NB4 (cell line): Measurements from ENCODE around the gene ST14.

Experiments used
- CTCF ChIP-seq: IDR thresholded peaks from one replicate; pipeline ENCODE4 v1.5.1; 2012; ENCODE audit warnings: low read depth, low read length
- MAX ChIP-seq: IDR thresholded peaks from 2 replicates; pipeline ENCODE4 v1.6.1; 2011; ENCODE audit warnings: low read depth, low read length
- MYC ChIP-seq: IDR thresholded peaks from 2 replicates; pipeline ENCODE4 v1.6.1; 2011; ENCODE audit warnings: low read depth, low read length
- POLR2A ChIP-seq: IDR thresholded peaks from 2 replicates; pipeline ENCODE4 v1.6.1; 2011; ENCODE audit warnings: mild to moderate bottlenecking; ENCODE audit not compliant: insufficient read length; ENCODE audit errors: extremely low read depth

GRCh38 chr11:130212431-130212961, 52.9 kb downstream of the ST14 start:
- TF ChIP-seq CTCF, result no peak
- no peak for TF ChIP-seq MAX
- no peak for TF ChIP-seq POLR2A
- TF ChIP-seq MYC, result no peak
